Measurements from ENCODE around the gene KCNJ14. TPM values are rescaled to one million over a fixed set of nuclear protein-coding genes. Genes with fewer than 3 reads are reported as not detected.

The KCNJ14 gene
- polyA plus RNA-seq, 3 donors, result 0.09 to 0.56 TPM; not detected in 1

GRCh38 chr19:48450863-48451262, 4.5 kb upstream of the KCNJ14 start:
- Histone ChIP-seq H3K4me1 (ENCODE audit: control insufficient read depth in 1 of 2, insufficient read depth in 2 of 2, low read length in 2 of 2) (peaks cover 7 to 10% of the 10 kb centered on the region in 2 donors), H3K9ac (ENCODE audit: insufficient read depth, low read length, poor library complexity, severe bottlenecking) (no peak overlapping the region), H3K27me3 (ENCODE audit: control insufficient read depth in 2 of 2, insufficient read depth in 2 of 2, low read length in 2 of 2) (no peaks in the 10 kb centered on the region), H3K4me3 (replicated peaks in 1 of 3; ENCODE audit: low read depth in 2 of 3, low read length in 3 of 3) (no peak overlapping the region), H3K79me2 (ENCODE audit: insufficient read depth, low read length) (peaks cover 6% of the 10 kb centered on the region), H2AFZ (ENCODE audit: insufficient read depth, low read depth, low read length, poor library complexity, severe bottlenecking) (no peak overlapping the region), H3K27ac (ENCODE audit: low read depth in 1 of 2, low read length in 2 of 2) (no peak overlapping the region), H3K36me3 (replicated peaks in 1 of 2; ENCODE audit: control insufficient read depth in 1 of 2, insufficient read depth in 2 of 2, low read length in 2 of 2) (peaks cover 68 to 86% of the 10 kb centered on the region in 2 donors), H4K20me1 (ENCODE audit: insufficient read depth, low read length) (peaks cover 4% of the 10 kb centered on the region), H3K4me2 (replicated peaks; ENCODE audit: extremely low read depth, low read length, poor library complexity, severe bottlenecking) (no peak overlapping the region), H3K9me3 (replicated peaks in 1 of 2; ENCODE audit: control insufficient read depth in 1 of 2, insufficient read depth in 1 of 2, low read length in 2 of 2) (no peaks in the 10 kb centered on the region)
- H3K9me3 Mint-ChIP-seq, result no peaks in the 10 kb centered on the region
- TF ChIP-seq CTCF (IDR thresholded peaks at IDR 0.05), result no peak
- DNase-seq, result no peak
- 95% methylated on average over 12 of the region's 15 CpGs for WGBS (ENCODE audit: insufficient coverage)
- H3K4me1 Mint-ChIP-seq, result peaks cover 8% of the 10 kb centered on the region
- no peak overlapping the region for H3K27ac Mint-ChIP-seq
- peaks cover 0 to 1% (median 0%) of the 10 kb centered on the region in 3 donors for H3K27me3 Mint-ChIP-seq (ENCODE audit: low read depth in 3 of 3)
- intact Hi-C loops (cut with micrococcal nuclease), result no loop called here
- peaks cover 63 to 86% of the 10 kb centered on the region in 2 donors for H3K36me3 Mint-ChIP-seq
- H3K4me3 Mint-ChIP-seq, result no peak overlapping the region

DNA sequence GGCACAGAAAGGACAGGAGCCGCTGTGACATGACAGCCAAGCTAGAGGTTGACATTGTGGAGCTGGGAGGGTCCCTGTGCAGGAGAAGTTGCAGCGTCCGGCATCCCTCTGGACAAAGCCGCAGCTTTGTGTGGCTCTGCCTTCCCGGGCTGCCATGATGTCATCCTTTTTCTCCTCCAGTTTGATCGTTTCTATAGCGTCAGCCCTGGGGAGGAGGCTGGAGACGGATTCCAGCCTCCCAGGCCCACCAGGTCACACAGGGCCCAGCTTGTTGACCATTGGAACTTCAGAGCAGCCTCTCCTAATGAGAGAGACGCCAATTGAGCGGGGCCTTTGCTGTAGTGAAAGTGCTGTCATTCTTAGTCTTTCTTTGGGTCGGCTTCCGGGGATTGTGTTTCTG, 3.8 kb upstream of the KCNJ14 start:
- no peaks in the 10 kb centered on the region for H3K9me3 ChIP-seq (replicated peaks in 1 of 2; ENCODE audit: control insufficient read depth in 1 of 2, insufficient read depth in 1 of 2, low read length in 2 of 2)
- intact Hi-C loops (cut with micrococcal nuclease), result no loop called here
- DNase-seq, result no peak
- H3K27me3 ChIP-seq (ENCODE audit: control insufficient read depth in 2 of 2, insufficient read depth in 2 of 2, low read length in 2 of 2), result no peaks in the 10 kb centered on the region
- 99% methylated on average over 9 of the region's 12 CpGs for WGBS (ENCODE audit: insufficient coverage)
- no peaks in the 10 kb centered on the region for H3K79me2 ChIP-seq (ENCODE audit: insufficient read depth, low read length)
- no peak overlapping the region for H3K4me2 ChIP-seq (replicated peaks; ENCODE audit: extremely low read depth, low read length, poor library complexity, severe bottlenecking)
- H3K9me3 Mint-ChIP-seq, result no peaks in the 10 kb centered on the region
- H3K36me3 ChIP-seq (replicated peaks in 1 of 2; ENCODE audit: control insufficient read depth in 1 of 2, insufficient read depth in 2 of 2, low read length in 2 of 2), result peaks cover 69 to 93% of the 10 kb centered on the region in 2 donors
- peaks cover 4% of the 10 kb centered on the region for H4K20me1 ChIP-seq (ENCODE audit: insufficient read depth, low read length)
- no peak overlapping the region for H3K9ac ChIP-seq (ENCODE audit: insufficient read depth, low read length, poor library complexity, severe bottlenecking)
- H3K36me3 Mint-ChIP-seq, result peaks cover 63 to 92% of the 10 kb centered on the region in 2 donors
- peak overlapping the region in 1 of 7 donors; percentile 48 for H3K27ac Mint-ChIP-seq
- no peak overlapping the region for H2AFZ ChIP-seq (ENCODE audit: insufficient read depth, low read depth, low read length, poor library complexity, severe bottlenecking)
- H3K27ac ChIP-seq (ENCODE audit: low read depth in 1 of 2, low read length in 2 of 2), result no peak overlapping the region
- peaks cover 0 to 1% (median 0%) of the 10 kb centered on the region in 3 donors for H3K27me3 Mint-ChIP-seq (ENCODE audit: low read depth in 3 of 3)
- TF ChIP-seq CTCF (IDR thresholded peaks at IDR 0.05), result no peak
- H3K4me1 Mint-ChIP-seq, result peaks cover 3% of the 10 kb centered on the region
- H3K4me3 ChIP-seq (replicated peaks in 1 of 3; ENCODE audit: low read depth in 2 of 3, low read length in 3 of 3), result no peak overlapping the region
- H3K4me1 ChIP-seq (ENCODE audit: control insufficient read depth in 1 of 2, insufficient read depth in 2 of 2, low read length in 2 of 2), result peaks cover 1 to 3% of the 10 kb centered on the region in 2 donors
- no peak overlapping the region for H3K4me3 Mint-ChIP-seq
